Fibroblast of pulmonary artery (primary cell): ENCODE measurements around the gene BBS9.
A peak's percentile ranks its signal among the peaks of the same experiment; 100 is the strongest.

Source experiments
- DNase-seq: peaks from one replicate; pipeline ENCODE4 v3.0.0-alpha.2; 2010; ENCODE audit warnings: low read depth
- H3K4me3 ChIP-seq: replicated peaks from 2 replicates; pipeline ENCODE4 v1.5.1; 2011; ENCODE audit warnings: low read depth, mild to moderate bottlenecking, control low read depth, low read length, moderate library complexity
- TF ChIP-seq, protein P1 (sequence below): IDR thresholded peaks from 2 replicates; pipeline ENCODE4 v1.5.1; 2011; ENCODE audit warnings: mild to moderate bottlenecking, control low read depth, low read length, inconsistent platforms; ENCODE audit errors: missing control alignments

BBS9 gene

DNA sequence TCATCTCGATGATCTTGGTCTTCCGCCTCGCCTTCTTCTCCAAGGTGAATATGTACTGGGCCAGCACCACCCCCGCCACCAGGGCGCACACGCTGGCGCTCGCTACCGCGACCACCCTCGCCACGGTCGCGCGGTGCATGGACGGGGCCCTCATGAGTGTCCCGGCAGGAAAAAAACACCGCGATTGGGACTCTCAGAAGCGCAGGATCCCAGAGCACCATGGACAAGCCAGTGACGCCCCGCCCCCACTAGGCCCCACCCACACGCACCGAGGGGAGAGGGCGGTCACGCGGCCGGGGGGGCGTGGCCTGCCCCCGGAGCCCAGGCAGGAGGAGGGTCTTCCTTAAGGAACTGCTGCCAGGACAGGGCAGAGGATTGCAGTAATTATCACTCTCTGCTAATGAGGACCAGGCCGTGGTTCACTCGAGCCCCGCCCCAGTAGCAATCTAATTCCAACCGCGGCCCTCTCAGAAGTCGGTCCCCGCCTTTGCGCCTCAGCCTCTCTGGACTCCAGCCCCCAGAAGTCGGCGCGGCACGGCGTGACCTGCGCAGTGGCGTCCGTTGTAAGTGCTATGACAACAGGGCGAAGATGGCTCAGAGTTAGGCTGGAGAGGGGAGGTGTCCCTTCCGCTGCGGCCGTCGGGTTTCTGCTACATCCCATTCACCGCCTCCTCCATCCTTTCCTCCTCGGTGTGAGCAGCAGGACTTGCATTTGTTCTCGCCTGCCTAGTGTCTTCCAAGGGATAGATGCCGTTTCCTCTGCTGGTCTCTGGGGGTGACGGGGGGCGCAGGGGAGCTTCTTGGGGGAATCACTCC lies at the start of gene BBS9:
Gene BBS9, plus strand, starts transcription at position 575 of the 816 bp plus-strand sequence. CDS start 16,689 bp downstream, outside the sequence.
- TF ChIP-seq, protein P1, sequence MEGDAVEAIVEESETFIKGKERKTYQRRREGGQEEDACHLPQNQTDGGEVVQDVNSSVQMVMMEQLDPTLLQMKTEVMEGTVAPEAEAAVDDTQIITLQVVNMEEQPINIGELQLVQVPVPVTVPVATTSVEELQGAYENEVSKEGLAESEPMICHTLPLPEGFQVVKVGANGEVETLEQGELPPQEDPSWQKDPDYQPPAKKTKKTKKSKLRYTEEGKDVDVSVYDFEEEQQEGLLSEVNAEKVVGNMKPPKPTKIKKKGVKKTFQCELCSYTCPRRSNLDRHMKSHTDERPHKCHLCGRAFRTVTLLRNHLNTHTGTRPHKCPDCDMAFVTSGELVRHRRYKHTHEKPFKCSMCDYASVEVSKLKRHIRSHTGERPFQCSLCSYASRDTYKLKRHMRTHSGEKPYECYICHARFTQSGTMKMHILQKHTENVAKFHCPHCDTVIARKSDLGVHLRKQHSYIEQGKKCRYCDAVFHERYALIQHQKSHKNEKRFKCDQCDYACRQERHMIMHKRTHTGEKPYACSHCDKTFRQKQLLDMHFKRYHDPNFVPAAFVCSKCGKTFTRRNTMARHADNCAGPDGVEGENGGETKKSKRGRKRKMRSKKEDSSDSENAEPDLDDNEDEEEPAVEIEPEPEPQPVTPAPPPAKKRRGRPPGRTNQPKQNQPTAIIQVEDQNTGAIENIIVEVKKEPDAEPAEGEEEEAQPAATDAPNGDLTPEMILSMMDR: no peak
- H3K4me3 ChIP-seq: peak within 1 kb of the TSS; percentile 94
- DNase-seq: peak; percentile 95

DNA sequence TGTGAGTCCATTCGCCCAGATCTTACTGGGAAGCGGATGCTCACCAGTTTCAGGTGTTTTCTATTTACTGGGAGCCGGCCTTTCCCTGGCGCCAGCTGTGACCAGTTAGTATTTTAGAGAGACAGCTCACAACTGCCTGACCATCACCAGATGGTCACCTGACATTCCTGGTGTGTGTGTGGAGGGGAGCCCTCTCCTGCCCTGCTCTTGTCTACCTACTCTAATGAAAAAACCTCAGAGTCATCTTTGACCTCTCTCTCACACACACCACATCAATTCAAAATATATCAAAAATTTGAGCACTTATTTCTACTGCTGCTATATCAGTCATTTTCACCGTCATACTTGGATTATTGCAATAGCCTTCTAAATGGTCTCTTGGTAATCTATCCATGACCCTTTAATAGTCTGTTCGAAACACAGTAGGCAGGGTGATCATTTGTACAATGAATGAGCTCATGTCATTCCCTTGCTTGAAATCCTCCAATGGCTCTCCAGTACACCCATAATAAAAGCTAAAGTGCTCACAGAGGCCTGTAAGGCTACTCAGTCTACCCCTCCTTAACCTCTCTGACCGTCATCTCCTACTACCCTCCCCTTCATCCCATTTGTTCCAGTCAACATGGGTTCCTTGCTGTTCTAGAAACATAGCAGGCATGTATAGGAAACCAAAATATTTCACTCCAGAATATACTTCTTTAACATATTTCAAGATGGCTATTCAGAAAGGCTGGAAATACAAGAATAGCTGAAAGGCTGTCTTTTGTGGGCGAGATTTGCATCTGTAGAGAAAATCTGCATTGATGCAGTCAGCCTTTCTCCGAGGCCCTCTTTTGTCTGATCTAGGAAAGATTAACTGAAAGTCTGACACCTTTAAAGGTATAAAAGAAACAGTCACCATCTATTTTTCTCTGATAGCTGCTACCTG lies 49.3 kb upstream of the BBS9 start:
- no peak for DNase-seq
- H3K4me3 ChIP-seq: no peak overlapping the region
- TF ChIP-seq, protein P1: no peak

DNA sequence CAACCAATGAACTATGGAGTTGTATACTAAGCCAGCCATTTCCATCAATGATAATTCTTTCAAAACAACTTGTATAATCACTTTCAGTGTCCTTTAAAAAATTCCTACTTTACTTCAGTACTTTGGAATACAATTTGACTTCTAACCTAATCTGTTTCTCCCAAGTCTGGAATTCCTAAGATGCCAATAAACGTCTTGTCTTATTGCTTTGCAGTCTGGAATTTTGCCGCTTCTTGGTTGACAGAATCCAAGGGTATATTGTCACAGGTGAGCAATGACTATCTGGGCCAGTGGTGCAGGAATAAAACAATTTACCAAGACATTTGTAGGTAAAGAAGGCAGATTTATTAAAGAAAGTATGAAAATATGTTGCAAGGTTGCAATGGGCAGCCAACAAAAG lies 42.0 kb upstream of the BBS9 start:
- DNase-seq: no peak
- TF ChIP-seq, protein P1: no peak
- no peak overlapping the region for H3K4me3 ChIP-seq

DNA sequence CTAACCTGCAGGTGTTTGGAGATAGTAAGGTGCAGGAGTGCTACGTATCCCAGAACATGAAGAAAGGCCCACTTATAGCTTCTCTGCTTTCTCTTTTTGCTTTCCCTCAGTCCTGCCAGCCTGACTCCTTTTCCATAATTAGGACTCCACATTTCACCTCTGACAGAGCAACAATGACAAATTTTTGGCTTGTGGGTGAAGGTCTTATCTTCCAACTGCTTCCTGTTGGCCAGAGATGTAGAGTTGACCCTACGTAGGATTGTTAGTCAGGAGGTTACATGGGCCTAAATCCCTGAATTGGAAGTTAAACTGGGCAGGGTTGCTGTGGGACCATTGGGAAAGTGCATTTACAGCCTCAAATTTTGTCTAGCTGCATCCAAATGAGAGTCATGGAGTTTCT lies 41.5 kb upstream of the BBS9 start:
- H3K4me3 ChIP-seq: no peak overlapping the region
- DNase-seq: peak; percentile 52
- TF ChIP-seq, protein P1: no peak

DNA sequence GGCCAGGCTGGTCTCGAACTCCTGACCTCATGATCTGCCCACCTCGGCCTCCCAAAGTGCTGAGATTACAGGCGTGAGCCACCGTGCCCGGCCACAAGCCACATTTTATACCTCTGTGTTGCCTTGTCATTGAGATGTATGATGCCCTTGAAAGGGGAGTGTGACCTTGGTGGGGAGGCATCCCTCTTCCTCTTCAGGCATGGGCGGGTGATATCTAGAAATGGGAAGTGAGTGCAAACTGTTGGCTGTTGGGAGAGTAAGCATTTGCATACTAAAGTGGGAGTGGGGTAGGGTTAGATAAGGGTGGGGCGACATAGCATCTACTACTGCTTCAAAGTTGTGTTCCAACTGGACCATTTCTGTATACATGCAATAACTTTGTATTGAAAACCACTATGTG lies 40.2 kb upstream of the BBS9 start:
- no peak overlapping the region for H3K4me3 ChIP-seq
- DNase-seq: no peak
- TF ChIP-seq, protein P1: no peak

DNA sequence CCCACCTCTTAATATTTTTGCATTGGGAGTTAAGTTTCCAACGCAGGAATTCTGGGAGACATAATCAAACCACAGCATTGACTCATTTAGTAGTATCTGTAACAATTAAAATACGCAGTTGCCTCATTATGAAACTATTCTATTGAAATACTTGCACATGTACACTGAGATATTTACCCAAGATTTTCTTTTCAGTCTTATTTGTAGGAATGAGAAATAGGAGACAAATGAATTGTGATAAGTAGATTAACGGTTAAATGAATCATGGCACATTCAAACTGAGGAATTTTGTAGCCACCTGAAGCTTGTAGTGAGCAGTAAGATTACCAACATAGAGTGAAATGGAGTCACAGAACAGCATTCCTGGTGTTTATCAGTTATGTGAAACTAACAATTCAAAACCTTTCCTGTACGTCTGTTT lies 38.2 kb upstream of the BBS9 start:
- H3K4me3 ChIP-seq: no peak overlapping the region
- TF ChIP-seq, protein P1: no peak
- DNase-seq: peak; percentile 47
